H9 (cell line): Measurements from ENCODE around the gene ACTRT1. TPM values are rescaled to one million over a fixed set of nuclear protein-coding genes. Genes with fewer than 3 reads are reported as not detected.

ENCODE experiments used
- DNase-seq: peaks from one replicate; pipeline ENCODE4 v3.0.0-alpha.2; 2017
- H2AFZ ChIP-seq: one replicate; pipeline ENCODE4 v1.6.1; 2013; ENCODE audit warnings: mild to moderate bottlenecking, low read length, control low read depth, moderate library complexity
- H2AK5ac ChIP-seq: 2 replicates; pipeline ENCODE4 v1.6.1; 2013; ENCODE audit warnings: low read length, control low read depth, mixed read lengths; ENCODE audit not compliant: insufficient read length
- H2BK120ac ChIP-seq: one replicate; pipeline ENCODE4 v1.6.1; 2013; ENCODE audit warnings: low read depth, mild to moderate bottlenecking, low read length, control low read depth, inconsistent platforms; ENCODE audit not compliant: poor library complexity, severe bottlenecking
- H2BK12ac ChIP-seq: 2 replicates; pipeline ENCODE4 v1.6.1; 2013; ENCODE audit warnings: low read length, control low read depth, mixed read lengths, low read depth; ENCODE audit not compliant: insufficient read length
- H2BK15ac ChIP-seq: 2 replicates; pipeline ENCODE4 v1.6.1; 2013; ENCODE audit warnings: low read depth, low read length, control low read depth
- H2BK20ac ChIP-seq: one replicate; pipeline ENCODE4 v1.6.1; 2013; ENCODE audit warnings: low read depth, mild to moderate bottlenecking, low read length, control low read depth, inconsistent platforms; ENCODE audit not compliant: poor library complexity, severe bottlenecking
- H2BK5ac ChIP-seq: 2 replicates; pipeline ENCODE4 v1.6.1; 2013; ENCODE audit warnings: low read length, control low read depth, mixed read lengths; ENCODE audit not compliant: insufficient read length
- H3K14ac ChIP-seq: 2 replicates; pipeline ENCODE4 v1.6.1; 2013; ENCODE audit warnings: low read length, control low read depth; ENCODE audit not compliant: insufficient read depth
- H3K18ac ChIP-seq: 2 replicates; pipeline ENCODE4 v1.6.1; 2013; ENCODE audit warnings: low read depth, mild to moderate bottlenecking, mixed read lengths, low read length, control low read depth; ENCODE audit not compliant: insufficient read length
- H3K23ac ChIP-seq: 2 replicates; pipeline ENCODE4 v1.6.1; 2013; ENCODE audit warnings: low read length, control low read depth, mixed read lengths, low read depth; ENCODE audit not compliant: insufficient read length
- H3K23me2 ChIP-seq: 2 replicates; pipeline ENCODE4 v1.6.1; 2013; ENCODE audit warnings: low read depth, mild to moderate bottlenecking, mixed read lengths, low read length, control low read depth; ENCODE audit not compliant: insufficient read length, poor library complexity, severe bottlenecking
- H3K27ac ChIP-seq: 2 replicates; pipeline ENCODE4 v1.5.1; 2013; ENCODE audit warnings: low read length, control low read depth, mixed read lengths, low read depth; ENCODE audit not compliant: insufficient read length
- H3K27me3 ChIP-seq: 2 replicates; pipeline ENCODE4 v1.6.1; 2013; ENCODE audit warnings: low read length, control low read depth, inconsistent platforms; ENCODE audit not compliant: insufficient read depth
- H3K4ac ChIP-seq: 2 replicates; pipeline ENCODE4 v1.6.1; 2013; ENCODE audit warnings: low read depth, mild to moderate bottlenecking, control low read depth, inconsistent platforms, low read length, moderate library complexity
- H3K4me1 ChIP-seq: 2 replicates; pipeline ENCODE4 v1.6.1; 2013; ENCODE audit warnings: low read length, control low read depth, inconsistent platforms; ENCODE audit not compliant: insufficient read depth
- H3K4me2 ChIP-seq: 2 replicates; pipeline ENCODE4 v1.6.1; 2013; ENCODE audit warnings: low read length, control low read depth, mixed read lengths; ENCODE audit not compliant: insufficient read length, insufficient read depth
- H3K56ac ChIP-seq: 2 replicates; pipeline ENCODE4 v1.6.1; 2013; ENCODE audit warnings: low read depth, mild to moderate bottlenecking, mixed read lengths, low read length, control low read depth; ENCODE audit not compliant: insufficient read length
- H3K79me1 ChIP-seq: 2 replicates; pipeline ENCODE4 v1.6.1; 2013; ENCODE audit warnings: low read depth, mild to moderate bottlenecking, moderate library complexity, low read length, control low read depth, inconsistent platforms; ENCODE audit not compliant: insufficient read depth, poor library complexity, severe bottlenecking
- H3K79me2 ChIP-seq: 2 replicates; pipeline ENCODE4 v1.6.1; 2013; ENCODE audit warnings: low read length, control low read depth, inconsistent platforms; ENCODE audit not compliant: insufficient read depth
- H3K9ac ChIP-seq: 2 replicates; pipeline ENCODE4 v1.6.1; 2013; ENCODE audit warnings: low read length, control low read depth, mixed read lengths; ENCODE audit not compliant: insufficient read length; ENCODE audit errors: extremely low read depth
- H3K9me3 ChIP-seq: one replicate; pipeline ENCODE4 v1.6.1; 2013; ENCODE audit warnings: low read depth, low read length, inconsistent platforms; ENCODE audit not compliant: control insufficient read depth
- H3T11ph ChIP-seq: one replicate; pipeline ENCODE4 v1.6.1; 2013; ENCODE audit warnings: mild to moderate bottlenecking, low read length, control low read depth, inconsistent platforms
- H4K20me1 ChIP-seq: one replicate; pipeline ENCODE4 v1.6.1; 2013; ENCODE audit not compliant: control insufficient read depth, insufficient read length, insufficient read depth
- H4K5ac ChIP-seq: 2 replicates; pipeline ENCODE4 v1.6.1; 2013; ENCODE audit warnings: low read depth, mild to moderate bottlenecking, mixed read lengths, low read length, control low read depth; ENCODE audit not compliant: insufficient read length
- H4K8ac ChIP-seq: replicated peaks from 2 replicates; pipeline ENCODE4 v1.6.1; 2013; ENCODE audit warnings: low read length, control low read depth, mixed read lengths, low read depth; ENCODE audit not compliant: insufficient read length
- H4K91ac ChIP-seq: 2 replicates; pipeline ENCODE4 v1.6.1; 2013; ENCODE audit warnings: low read depth, mild to moderate bottlenecking, moderate library complexity, mixed read lengths, low read length, control low read depth; ENCODE audit not compliant: insufficient read length
- H3K27ac Mint-ChIP-seq, 3 experiments: 2 replicates in 2 of 3; 3 replicates in 1 of 3; pipeline ENCODE4 v1.8.0; 2020 to 2021; ENCODE audit warnings: mixed read lengths in 3 of 3, mild to moderate bottlenecking in 1 of 3, moderate library complexity in 1 of 3
- H3K27me3 Mint-ChIP-seq: 2 replicates; pipeline ENCODE4 v1.8.0; 2021; ENCODE audit warnings: low read depth, mild to moderate bottlenecking, moderate library complexity, mixed read lengths
- H3K36me3 Mint-ChIP-seq, 3 experiments: 2 replicates in 2 of 3; 3 replicates in 1 of 3; pipeline ENCODE4 v1.8.0; 2020 to 2021; ENCODE audit warnings: low read depth in 3 of 3, mixed read lengths in 3 of 3; ENCODE audit not compliant: insufficient read depth in 1 of 3
- H3K4me1 Mint-ChIP-seq, 2 experiments: 2 replicates each; pipeline ENCODE4 v1.8.0; 2020; ENCODE audit warnings: mixed read lengths in 2 of 2
- H3K4me3 Mint-ChIP-seq, 2 experiments: 2 replicates in 1 of 2; 3 replicates in 1 of 2; pipeline ENCODE4 v1.8.0; 2020 to 2021; ENCODE audit warnings: mild to moderate bottlenecking in 2 of 2, mixed read lengths in 2 of 2, moderate library complexity in 1 of 2
- H3K9me3 Mint-ChIP-seq, 2 experiments: 2 replicates in 1 of 2; 3 replicates in 1 of 2; pipeline ENCODE4 v1.8.0; 2020; ENCODE audit warnings: mild to moderate bottlenecking in 2 of 2, mixed read lengths in 2 of 2, moderate library complexity in 1 of 2
- WGBS: extraction: QIAGEN DNeasy Blood & Tissue Kit; methylation state at CpG from one replicate; pipeline ENCODE4 v1.1.7; 2013; ENCODE audit warnings: missing lambda C conversion rate, low lambda C conversion rate, mixed read lengths; ENCODE audit not compliant: insufficient read length; ENCODE audit errors: extremely low coverage; 5-methylcytosine and 5-hydroxymethylcytosine counted together
- long read RNA-seq: library from polyadenylated mRNA; unstranded; transcript quantifications from one replicate; pipeline ENCODE4 v2.0.0, GENCODE V29; 2020
- total RNA-seq: library from RNA; stranded (reverse); gene quantifications from 2 replicates; pipeline ENCODE4 v1.2.1, GENCODE V29; 2021
- TF ChIP-seq, protein P1 (sequence below): fragments of 200-600 bp; sonication (generic); conservative IDR thresholded peaks from 3 replicates; pipeline ENCODE4 v1.8.0; 2021; ENCODE audit warnings: antibody characterized with exemption, mild to moderate bottlenecking

Gene ACTRT1
- total RNA-seq = not detected in 2 replicates
- long read RNA-seq = 0 reads

DNA sequence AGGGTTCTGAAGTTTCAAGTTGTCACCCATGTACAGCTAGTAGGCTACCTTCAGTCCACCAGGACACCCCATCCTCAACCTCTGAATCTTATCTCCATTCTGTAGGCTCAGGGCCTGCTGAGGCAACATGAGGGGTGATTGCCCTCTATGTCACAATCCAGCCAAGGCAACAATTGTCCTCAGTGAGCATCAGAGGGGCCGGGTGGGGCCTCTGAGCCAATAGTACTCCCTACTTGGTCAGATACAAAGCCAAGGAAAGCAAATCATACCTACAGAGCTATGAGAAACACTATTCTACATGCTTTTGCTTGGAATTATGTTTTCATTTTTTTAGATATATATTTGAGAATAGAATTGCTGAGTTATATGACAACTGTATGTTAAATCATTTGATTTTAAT, at the start of gene ACTRT1:
ACTRT1 (minus strand) TSS at position 101 of the 400 bp plus-strand sequence. CDS start 197 bp downstream, outside the sequence.
- Mint-ChIP-seq H3K27me3 (no peaks in the 10 kb centered on the region), H3K27ac (peak within 1 kb of the TSS in 1 of 3 experiments; percentile 34; a peak in 1 of 7 replicates)

More for the DNA sequence above, at the start of gene ACTRT1:
- Histone ChIP-seq H3K14ac (no peak within 1 kb of the TSS), H3K23ac (no peak within 1 kb of the TSS), H3K79me2 (no peaks in the 10 kb centered on the region), H3K4ac (no peak within 1 kb of the TSS), H4K91ac (no peak within 1 kb of the TSS), H3K27ac (no peak within 1 kb of the TSS), H2AK5ac (no peak within 1 kb of the TSS), H3K9me3 (peaks cover 8% of the 10 kb centered on the region), H2BK5ac (no peak within 1 kb of the TSS), H3K27me3 (no peaks in the 10 kb centered on the region), H2BK20ac (no peak within 1 kb of the TSS), H3K79me1 (no peaks in the 10 kb centered on the region), H3K9ac (no peak within 1 kb of the TSS), H3K18ac (no peak within 1 kb of the TSS), H4K8ac (no peak within 1 kb of the TSS), H3T11ph (no peak within 1 kb of the TSS), H2BK12ac (no peak within 1 kb of the TSS), H2AFZ (no peak within 1 kb of the TSS), H3K4me2 (no peak within 1 kb of the TSS), H3K23me2 (no peaks in the 10 kb centered on the region), H4K5ac (no peak within 1 kb of the TSS), H3K56ac (no peak within 1 kb of the TSS), H4K20me1 (no peaks in the 10 kb centered on the region), H3K4me1 (no peaks in the 10 kb centered on the region), H2BK120ac (no peak within 1 kb of the TSS), H2BK15ac (no peak within 1 kb of the TSS)
- TF ChIP-seq, protein P1, sequence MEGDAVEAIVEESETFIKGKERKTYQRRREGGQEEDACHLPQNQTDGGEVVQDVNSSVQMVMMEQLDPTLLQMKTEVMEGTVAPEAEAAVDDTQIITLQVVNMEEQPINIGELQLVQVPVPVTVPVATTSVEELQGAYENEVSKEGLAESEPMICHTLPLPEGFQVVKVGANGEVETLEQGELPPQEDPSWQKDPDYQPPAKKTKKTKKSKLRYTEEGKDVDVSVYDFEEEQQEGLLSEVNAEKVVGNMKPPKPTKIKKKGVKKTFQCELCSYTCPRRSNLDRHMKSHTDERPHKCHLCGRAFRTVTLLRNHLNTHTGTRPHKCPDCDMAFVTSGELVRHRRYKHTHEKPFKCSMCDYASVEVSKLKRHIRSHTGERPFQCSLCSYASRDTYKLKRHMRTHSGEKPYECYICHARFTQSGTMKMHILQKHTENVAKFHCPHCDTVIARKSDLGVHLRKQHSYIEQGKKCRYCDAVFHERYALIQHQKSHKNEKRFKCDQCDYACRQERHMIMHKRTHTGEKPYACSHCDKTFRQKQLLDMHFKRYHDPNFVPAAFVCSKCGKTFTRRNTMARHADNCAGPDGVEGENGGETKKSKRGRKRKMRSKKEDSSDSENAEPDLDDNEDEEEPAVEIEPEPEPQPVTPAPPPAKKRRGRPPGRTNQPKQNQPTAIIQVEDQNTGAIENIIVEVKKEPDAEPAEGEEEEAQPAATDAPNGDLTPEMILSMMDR = no peak
- peaks cover 20 to 52% of the 10 kb centered on the region in 2 experiments for H3K9me3 Mint-ChIP-seq
- no peak for DNase-seq
- H3K4me3 Mint-ChIP-seq = no peak within 1 kb of the TSS
- H3K4me1 Mint-ChIP-seq = no peaks in the 10 kb centered on the region
- no peaks in the 10 kb centered on the region; a peak in 3 of 7 replicates for H3K36me3 Mint-ChIP-seq
- WGBS = no CpG with 5 or more reads among the region's 1 CpG
